GM21786 (cell line): ENCODE data around the gene C2orf78.
"Not testable (repeated sequence)": the region's sequence is repeated elsewhere in the genome, so short reads cannot be mapped to it uniquely, and the experiment has no call there.

Experiments used
- ATAC-seq: cut with Tn5 transposase; IDR thresholded peaks from one replicate; pipeline ENCODE4 v1.9.1; 2021; ENCODE audit not compliant: unreplicated experiment

C2orf78 gene, protein sequence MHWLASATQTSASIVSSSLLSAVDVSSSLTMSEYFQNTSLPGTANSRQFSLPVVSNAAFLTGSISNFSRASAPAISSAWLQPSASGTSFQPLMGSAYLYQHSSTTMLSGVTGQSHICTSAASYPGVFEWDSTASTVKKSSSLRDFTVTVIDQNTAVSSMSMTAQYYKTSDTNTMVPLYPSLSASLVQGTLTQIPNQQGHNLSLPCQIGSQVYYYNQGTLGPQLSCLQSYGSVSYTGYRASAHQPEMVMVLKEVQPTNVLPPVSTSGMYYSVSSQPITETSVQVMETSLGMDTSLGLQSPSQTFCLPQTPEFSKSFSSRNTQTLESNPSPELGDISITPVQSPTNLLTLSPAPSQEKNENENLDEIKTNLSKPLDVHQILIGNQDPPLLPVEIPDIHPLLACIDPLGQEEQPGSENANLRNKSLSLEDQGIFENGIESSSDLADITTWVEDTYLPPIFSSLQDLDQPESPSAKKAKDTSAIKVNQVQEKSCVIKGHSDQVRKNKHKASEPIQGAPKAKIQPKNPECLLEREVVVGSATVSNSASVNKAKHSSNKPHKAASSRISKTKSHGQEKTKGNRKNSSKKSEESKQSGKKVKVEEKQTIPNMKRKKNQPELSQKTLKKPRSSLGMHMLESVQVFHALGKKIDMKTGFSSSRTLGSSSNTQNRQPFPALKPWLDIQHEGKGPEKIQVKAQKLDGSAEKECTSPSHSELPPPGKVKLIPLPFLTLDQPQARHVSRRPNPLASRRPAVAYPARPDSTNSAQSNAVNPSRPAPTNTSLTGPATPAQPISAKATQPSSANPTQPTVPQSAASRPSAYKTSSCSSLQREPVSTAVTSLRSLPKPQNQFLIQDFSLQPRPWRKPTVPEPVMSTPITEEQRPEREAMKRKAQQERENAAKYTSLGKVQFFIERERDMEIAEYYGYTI

DNA sequence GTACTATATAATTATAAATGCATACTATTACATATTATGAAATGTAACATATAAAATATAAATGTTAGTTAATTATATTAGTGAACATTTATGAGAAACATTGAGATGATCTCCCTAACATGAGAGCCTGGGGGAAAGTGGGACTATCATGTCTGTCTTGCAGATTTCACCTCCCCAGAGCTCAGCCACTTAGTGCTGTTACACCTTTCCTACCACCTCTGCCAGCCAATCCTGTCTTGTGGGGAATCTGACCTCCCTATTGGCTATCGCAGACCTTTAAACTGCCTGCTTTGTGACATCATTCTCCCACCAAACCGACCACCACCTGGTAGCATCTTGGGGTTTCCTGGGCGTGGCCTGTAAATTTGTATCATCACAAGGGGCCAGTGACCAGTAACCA, at the start of gene C2orf78:
Gene C2orf78 (plus strand): TSS at position 301 of the 400 bp plus-strand sequence. CDS start 127 bp downstream, outside the sequence.
- ATAC-seq = not testable (repeated sequence)

DNA sequence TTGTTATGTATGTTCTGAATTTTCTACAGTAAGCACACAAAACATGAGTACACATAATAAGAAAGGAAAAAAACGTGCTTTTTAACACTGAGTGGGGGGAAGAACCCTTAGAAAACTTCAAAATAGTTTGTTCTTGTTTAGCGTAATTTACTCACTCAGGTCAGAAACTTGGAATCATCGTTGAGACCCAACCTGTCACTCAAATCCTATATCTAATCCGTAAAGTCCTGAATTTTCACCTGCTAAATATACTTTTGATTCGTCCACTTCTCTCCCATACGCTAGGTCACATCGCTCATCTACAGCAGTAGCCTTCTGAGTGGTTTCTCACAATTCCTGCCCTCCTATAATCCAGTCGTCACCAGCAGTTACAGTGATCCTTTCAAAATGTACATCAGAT, 47.6 kb upstream of the C2orf78 start:
- no peak for ATAC-seq

DNA sequence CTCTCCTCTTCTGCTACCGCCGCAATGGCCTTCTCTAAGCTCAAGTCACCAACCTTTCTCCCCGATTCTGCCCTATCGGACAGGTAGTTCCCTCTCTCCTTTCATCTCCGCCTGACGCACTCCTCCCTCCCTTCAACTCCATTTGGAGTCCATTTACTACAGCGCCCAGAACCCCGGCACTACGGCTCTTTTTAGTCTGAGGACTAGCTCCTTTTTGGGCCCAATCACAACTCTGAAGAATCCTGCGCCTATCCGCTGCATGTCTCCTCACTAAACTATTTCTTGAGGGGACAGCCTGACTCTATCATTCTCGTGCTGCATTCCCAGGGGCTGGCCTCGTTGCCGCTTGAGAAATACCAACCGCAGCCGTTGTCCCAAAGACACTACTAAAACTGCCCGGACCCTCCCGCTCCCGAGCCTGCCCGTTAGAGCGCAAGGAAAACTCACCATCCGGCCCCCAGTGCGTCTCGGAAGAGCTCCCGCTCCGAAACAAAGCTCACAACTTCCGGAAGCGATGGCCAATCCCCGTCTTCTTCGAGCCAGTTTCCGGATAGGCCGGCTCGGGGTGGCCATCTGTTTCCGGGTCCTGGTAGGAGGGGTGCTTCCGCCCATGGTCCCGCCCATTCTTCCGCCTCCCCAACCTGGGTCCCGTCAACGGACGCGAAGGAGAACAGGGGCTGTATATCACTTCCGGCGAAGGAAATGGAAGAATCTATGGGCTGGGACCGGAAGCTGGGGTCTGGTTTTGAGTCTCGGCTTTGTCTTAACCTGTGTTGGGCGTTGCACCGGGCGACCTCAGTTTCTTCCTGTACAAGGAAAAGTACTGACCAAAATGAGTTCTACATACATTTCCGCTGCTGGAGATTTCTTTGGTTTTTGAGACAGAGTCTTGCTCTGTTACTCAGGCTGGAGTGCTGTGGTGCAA, 46.9 kb upstream of the C2orf78 start, which contains the start of gene TPRKB:
Gene TPRKB (minus strand): TSS at position 491 of the 925 bp plus-strand sequence. CDS start 2,776 bp downstream, outside the sequence.
- peak; percentile 97 for ATAC-seq

DNA sequence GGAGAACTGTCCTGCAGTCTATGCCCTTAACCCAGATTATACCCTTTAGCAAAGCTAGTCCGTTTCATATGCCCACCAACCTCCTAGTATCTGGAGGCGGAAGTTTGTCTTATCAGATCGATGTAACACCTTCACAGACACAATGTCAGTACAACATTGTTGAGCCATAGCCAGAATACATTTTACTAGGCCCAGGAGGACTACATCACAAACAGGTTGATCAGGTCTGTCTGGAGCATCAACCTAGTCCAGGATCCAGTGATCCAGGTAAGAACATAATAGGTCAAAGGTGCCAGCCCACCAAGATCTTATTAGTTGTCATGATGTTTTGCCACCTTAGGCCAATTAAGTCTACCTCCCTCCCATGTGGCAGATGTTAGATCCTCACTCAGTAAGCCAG, 44.9 kb upstream of the C2orf78 start:
- ATAC-seq = no peak

DNA sequence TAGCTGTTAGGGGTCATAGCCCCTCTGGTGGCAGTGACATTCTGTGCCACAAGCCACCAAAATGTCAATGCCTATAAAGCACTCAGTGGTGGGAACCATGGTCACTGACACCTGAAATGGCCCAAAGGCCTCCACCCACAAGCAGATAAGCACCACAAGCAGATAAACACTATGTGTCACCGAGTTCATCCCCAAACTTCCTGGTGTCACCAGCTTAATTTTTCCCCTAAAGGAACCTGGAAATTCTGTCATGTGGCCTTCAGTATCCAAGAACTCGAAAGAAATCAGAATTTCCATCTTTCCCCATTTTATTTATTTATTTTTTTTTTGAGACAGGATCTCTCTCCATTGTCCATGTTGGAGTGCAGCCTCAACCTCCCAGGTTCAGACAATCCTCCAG, 43.2 kb upstream of the C2orf78 start:
- ATAC-seq = no peak

DNA sequence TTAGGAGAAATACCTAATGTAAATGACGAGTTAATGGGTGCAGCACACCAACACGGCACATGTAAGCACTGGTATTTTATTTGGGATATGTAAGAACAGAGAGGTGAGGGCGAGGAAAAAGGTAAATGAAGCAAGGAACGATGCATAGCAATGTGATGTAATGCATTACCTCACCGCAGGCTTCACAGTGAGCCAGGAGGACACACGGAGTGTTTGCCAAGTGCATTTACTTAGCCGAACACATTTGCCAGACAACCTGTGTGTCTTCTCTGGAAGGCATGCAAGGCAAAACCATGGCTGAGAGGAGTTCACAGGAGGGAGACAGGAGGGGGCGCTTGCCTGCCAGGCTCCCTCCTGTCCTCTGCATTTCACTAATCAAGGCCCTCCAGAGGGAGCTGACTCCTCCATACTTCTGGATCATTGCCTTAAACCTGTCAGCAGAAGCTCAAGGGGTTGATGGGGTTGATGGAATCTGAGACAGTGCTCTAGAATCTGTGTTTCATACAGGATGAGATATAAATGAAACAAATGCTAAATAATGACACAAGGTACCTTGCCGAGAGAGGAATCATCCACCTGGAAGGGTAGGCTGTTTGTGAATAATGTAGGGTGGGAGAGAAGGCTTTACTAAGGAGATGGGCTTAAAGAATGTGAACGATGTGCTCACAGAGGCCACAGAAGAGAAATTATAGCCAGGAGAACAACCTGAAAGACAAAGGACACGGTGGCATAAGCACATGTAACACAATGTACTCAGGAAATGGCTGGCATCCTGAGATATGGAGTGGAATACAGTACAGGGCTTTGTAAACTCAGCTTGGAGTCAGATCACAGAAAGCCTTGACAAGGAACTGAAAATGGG, 37.7 kb upstream of the C2orf78 start:
- ATAC-seq = no peak

DNA sequence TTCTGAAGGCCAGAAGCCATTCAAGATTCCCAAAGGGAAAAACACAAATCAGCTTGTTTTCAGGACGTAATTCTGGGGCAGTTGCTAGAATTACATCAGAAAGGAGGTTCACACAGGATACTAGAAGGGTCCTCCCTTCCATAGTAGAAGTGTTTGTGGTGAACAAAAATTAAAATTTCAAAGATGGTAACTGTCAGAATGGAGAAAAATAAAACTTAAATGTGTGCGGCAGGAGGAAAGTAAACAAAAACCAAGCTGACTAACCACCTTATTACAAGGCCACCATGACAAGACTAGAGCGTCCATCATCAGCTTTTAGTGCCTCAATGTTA, 37.1 kb upstream of the C2orf78 start:
- no peak for ATAC-seq

DNA sequence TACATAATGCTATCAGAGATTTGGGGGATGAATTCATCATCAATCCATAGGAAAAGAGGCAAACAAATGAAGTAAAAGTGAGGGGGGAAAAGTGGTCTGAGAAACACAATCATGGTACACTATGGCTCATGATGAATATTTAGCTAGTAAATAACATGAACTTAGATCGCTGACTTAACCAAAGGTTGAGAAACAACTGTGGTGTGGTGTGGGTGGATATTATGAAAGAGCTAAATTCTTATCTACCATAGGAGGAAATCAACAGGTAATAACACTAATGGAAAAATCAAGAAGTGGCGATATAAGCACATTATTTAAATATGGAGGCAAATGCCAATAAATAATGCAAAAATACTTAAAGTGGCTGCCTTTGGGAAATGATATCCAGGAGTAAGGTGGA, 34.7 kb upstream of the C2orf78 start:
- ATAC-seq = no peak

DNA sequence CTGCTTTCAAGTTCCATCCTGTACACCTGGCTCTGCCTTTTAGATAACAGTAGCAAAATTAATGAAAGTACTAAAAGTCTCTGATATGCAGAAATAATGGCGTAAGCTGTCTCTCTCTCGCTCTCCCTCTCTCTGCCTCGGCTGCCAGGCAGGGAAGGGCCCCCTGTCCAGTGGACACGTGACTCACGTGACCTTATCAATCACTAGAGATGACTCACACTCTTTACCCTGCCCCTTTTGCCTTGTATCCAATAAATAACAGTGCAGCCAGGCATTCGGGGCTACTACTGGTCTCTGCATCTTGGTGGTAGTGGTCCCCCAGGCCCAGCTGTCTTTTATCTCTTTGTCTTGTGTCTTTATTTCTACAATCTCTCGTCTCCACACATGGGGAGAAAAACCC, 29.7 kb upstream of the C2orf78 start:
- not testable (repeated sequence) for ATAC-seq

DNA sequence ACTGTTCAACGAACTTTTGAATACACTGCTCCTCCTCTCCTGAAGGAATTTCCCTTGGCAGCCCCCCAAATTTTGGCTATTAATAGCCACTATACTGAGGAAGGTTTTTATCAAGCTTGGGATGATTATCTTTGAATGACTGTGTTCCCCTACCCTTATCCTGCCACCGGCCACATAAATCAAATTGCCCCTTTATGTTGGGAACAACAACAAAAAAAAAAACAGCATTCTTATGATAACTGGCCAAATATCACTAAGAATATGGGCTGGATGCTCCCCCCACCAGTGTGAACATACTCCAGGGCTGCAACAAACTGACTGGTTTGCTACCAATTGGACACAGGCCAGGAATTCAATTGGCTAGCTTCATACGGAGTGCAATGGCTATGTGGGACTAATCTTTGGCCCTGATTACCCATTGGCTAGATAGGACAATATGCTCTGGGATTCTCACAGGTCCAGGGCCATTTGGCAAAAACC, 24.7 kb upstream of the C2orf78 start:
- no peak for ATAC-seq

DNA sequence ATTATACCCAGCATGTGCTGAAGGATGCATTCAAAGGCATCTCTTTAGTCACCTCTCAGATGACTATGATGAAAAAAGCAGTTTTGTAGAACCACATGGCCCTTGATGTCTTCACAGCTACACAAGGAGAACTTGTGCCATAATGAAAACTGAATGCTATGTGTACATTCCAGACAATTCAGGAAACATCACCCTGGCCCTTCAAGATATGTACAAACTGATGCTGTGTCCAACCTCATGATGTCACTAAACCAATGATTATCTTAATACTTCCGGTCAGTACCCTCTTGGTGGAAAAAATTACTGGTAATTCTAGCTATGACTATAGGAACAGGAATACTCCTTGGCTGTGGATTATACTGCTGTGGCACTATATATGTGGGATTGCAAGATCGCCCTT, 24.1 kb upstream of the C2orf78 start:
- no peak for ATAC-seq

DNA sequence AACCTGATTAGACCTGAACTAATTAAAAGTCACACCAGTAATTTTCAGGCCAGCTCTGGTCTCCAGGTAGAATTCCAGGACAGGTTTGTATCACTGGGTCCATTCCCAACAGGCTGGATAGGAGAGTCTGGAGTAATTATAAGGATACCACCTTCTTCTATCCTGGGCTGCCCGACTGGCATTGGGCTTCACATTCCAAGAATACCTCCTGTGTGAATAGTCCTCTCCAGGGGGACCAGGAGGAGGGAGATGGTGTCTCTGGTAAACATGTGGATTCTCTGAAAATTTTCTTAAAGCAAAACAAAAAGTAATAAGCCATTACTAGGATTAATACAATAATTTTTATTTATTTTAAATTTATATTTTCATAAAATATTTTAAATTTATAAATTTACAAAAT, 21.4 kb upstream of the C2orf78 start:
- ATAC-seq = no peak

DNA sequence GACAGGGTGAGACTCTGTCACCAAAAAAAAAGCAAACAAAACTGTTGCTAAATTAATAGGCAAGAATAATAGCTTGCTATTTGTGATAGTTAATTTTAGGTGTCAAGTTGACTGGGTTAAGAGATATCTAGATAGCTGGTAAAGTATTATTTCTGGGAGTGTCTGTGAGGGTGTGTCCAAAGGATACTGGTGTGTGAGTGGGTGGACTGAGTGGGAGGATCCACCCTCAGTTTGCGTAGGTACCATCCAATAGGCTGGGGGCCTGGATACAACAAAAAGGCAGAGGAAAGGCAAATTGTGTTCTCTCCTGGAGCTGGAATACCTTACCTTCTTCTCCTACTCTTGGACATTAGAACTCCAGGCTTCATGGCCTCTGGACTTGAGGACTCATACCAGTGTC, 19.0 kb upstream of the C2orf78 start:
- no peak for ATAC-seq

DNA sequence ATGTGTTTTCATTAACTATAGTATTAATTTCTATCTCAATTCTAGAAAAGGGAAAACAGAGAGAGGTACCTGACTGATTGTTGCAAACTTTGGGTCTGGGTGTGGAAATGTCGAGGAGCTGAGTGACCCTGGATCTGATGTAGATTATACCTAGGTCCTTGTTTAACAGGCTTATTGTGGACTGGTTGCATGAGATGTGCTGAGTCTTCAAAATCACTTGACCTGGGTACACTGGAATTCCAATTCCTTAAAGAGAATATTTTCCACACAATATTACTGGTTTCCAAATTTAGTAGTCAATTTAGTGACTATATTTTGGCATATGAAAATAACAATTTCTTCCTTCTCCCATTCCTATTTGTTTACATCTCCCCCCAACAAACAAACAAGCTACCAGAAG, 17.6 kb upstream of the C2orf78 start:
- no peak for ATAC-seq

DNA sequence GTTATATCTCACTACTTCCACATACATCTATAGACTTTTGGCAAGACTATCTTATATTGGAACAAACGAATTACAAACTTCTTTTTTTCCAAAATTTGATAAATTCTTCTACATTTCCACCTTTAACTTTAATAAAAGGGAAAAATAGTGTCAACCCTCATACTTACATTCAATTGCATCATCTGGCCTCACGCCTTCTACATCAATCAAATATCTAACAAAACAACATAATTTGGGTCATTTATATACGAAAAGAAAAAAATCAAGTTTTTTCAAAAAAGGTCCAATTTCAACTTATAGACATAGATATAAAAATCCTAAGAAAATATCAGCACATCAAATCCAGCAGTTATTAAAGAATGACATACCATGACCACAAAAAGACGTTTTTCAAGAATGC, 17.0 kb upstream of the C2orf78 start:
- ATAC-seq = no peak

DNA sequence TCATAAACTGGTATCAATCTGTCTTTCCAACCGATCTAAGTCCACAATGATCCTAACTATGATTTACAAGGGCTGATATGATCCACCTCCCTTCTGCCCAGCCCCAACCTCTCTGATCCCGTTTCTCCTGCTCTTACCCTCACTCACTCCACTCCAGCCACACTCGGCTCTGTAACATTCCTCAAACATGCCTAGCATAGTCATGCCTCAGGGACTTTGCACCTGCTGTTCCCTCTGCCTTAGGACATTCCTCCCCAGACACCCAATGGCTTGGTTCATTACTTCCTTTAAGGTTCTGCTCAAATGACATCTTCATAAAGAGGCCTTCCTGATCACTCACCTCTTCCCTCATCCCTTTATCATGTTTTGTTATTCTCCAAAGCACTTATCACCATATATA, 13.3 kb upstream of the C2orf78 start:
- ATAC-seq = no peak

DNA sequence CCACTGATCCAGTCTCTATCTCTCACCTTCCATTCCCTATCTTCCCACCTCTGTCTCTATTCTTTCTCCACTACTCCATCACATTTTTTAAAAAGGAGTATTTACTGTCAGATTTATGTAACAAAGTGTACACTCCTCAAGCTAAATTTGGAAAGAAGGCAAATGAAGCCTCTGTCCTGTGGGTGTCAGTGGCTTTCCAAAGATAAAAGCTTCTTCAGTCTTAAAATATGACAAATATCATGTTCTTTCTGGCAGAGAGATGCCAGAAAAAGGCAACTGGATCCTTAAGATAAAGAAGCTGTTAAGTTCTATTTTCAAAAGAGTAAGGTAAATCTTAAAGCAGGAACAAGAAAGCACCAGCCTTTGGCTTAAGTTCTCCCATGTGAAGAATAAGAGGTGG, 11.2 kb upstream of the C2orf78 start:
- ATAC-seq = no peak

DNA sequence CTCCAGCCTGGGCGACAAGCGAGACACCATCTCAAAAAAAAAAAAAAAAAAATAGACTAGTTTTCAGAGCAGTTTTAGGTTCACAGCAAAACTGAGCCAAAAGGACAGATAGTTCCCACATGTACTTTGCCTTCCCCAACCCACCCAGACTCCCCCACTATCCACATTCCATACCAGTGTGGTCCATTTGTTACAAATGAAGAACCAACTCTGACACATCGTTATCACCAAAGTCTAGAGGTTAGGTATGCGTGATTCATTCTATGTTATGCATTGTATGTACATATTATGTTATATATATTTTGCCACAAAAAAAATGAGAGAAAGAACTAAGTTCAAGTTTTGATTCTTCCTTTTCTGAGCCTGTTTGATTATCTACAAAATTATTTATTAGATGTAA, 7.6 kb upstream of the C2orf78 start:
- ATAC-seq = no peak

DNA sequence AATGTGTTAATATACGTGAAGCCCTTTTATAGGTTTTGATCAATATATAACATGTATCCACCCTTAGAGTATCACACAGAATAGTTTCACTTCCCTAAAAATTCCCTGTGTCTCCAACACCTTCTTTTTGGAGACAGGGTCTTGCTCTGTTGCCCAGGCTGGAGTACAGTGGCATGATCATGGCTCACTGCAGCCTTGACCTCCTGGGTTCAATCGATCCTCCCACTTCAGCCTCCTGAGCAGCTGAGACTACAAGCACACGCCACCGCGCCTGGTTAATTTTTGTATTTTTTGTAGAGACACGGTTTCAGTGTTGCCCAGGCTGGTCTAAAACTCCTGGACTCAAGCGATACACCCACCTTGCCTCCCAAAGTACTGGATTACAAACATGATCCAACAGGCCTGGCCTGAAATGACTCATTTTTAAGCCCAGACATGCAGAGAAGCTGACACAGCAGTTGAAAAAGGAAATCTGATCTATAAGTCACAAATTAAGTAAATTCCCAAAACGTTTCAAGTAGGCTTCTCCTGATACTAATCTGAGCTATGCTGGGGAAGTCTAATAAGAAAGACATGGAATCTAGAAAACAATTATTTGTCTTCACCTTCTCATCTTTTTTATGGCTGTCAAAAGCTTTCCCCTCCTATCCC, 7.0 kb upstream of the C2orf78 start:
- no peak for ATAC-seq
